Tibial nerve (tissue), 4 donors: ENCODE data around the gene BRPF1.

Source experiments
- EP300 ChIP-seq, 2 donors: sonication (generic); formaldehyde crosslinking; IDR thresholded peaks; one replicate each; pipeline ENCODE4 v1.6.1; 2017; ENCODE audit warnings: antibody characterized with exemption in 2 of 2, mild to moderate bottlenecking in 1 of 2
- POLR2A ChIP-seq, 2 donors: fragments of 450-650 bp; IDR thresholded peaks; one replicate each; pipeline ENCODE4 v1.6.1; 2017; ENCODE audit warnings: antibody characterized with exemption in 2 of 2, mild to moderate bottlenecking in 2 of 2, moderate library complexity in 2 of 2
- TF ChIP-seq, protein P1 (sequence below), 5 experiments: fragments of 200-600 bp in 3 of 5; fragments of 450-650 bp in 2 of 5; sonication (generic) in 3 of 5; IDR thresholded peaks; one replicate each; pipeline ENCODE4 v1.5.1; 2016 to 2019; ENCODE audit warnings: antibody characterized with exemption in 5 of 5, mild to moderate bottlenecking in 3 of 5, moderate library complexity in 2 of 5

GRCh38 chr3:9736831-9737230, 5.3 kb downstream of the BRPF1 start:
- TF ChIP-seq, protein P1, sequence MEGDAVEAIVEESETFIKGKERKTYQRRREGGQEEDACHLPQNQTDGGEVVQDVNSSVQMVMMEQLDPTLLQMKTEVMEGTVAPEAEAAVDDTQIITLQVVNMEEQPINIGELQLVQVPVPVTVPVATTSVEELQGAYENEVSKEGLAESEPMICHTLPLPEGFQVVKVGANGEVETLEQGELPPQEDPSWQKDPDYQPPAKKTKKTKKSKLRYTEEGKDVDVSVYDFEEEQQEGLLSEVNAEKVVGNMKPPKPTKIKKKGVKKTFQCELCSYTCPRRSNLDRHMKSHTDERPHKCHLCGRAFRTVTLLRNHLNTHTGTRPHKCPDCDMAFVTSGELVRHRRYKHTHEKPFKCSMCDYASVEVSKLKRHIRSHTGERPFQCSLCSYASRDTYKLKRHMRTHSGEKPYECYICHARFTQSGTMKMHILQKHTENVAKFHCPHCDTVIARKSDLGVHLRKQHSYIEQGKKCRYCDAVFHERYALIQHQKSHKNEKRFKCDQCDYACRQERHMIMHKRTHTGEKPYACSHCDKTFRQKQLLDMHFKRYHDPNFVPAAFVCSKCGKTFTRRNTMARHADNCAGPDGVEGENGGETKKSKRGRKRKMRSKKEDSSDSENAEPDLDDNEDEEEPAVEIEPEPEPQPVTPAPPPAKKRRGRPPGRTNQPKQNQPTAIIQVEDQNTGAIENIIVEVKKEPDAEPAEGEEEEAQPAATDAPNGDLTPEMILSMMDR (IDR thresholded peaks at IDR 0.05) = no peak
- no peak for TF ChIP-seq EP300 (IDR thresholded peaks at IDR 0.05)
- TF ChIP-seq POLR2A (IDR thresholded peaks at IDR 0.05) = no peak
